Mesenchymal stem cell (in vitro differentiated cells and primary cell): Measurements from ENCODE around the gene KIAA1328.

Source experiments
- DNase-seq: peaks from one replicate; pipeline ENCODE4 v3.0.0-alpha.2; 2013
- H2AFZ ChIP-seq: one replicate; pipeline ENCODE4 v1.6.1; 2013; ENCODE audit warnings: low read depth, mild to moderate bottlenecking, control low read depth, inconsistent platforms, low read length, moderate library complexity
- H2AK5ac ChIP-seq: 2 replicates; pipeline ENCODE4 v1.6.1; 2013; ENCODE audit warnings: low read length, moderate library complexity, mild to moderate bottlenecking, inconsistent platforms; ENCODE audit not compliant: severe bottlenecking
- H2BK120ac ChIP-seq: one replicate; pipeline ENCODE4 v1.6.1; 2013; ENCODE audit warnings: low read depth, mild to moderate bottlenecking, inconsistent platforms, low read length, moderate library complexity
- H2BK12ac ChIP-seq, 2 experiments: one replicate each; pipeline ENCODE4 v1.6.1; 2013; ENCODE audit warnings: inconsistent platforms in 2 of 2, low read length in 2 of 2, mild to moderate bottlenecking in 2 of 2, moderate library complexity in 2 of 2, control low read depth in 1 of 2
- H2BK15ac ChIP-seq: one replicate; pipeline ENCODE4 v1.6.1; 2013; ENCODE audit warnings: mild to moderate bottlenecking, low read depth, inconsistent platforms; ENCODE audit not compliant: poor library complexity, severe bottlenecking
- H2BK5ac ChIP-seq: 2 replicates; pipeline ENCODE4 v1.6.1; 2013; ENCODE audit warnings: low read depth, mild to moderate bottlenecking, low read length, control low read depth, inconsistent platforms; ENCODE audit not compliant: poor library complexity, severe bottlenecking
- H3K14ac ChIP-seq, 2 experiments: one replicate each; pipeline ENCODE4 v1.6.1; 2013; ENCODE audit warnings: inconsistent platforms in 2 of 2, low read length in 2 of 2, control low read depth in 1 of 2, mild to moderate bottlenecking in 1 of 2, moderate library complexity in 1 of 2
- H3K18ac ChIP-seq, 2 experiments: one replicate each; pipeline ENCODE4 v1.6.1; 2013; ENCODE audit warnings: inconsistent platforms in 2 of 2, low read length in 2 of 2, control low read depth in 1 of 2, low read depth in 1 of 2, mild to moderate bottlenecking in 1 of 2
- H3K23ac ChIP-seq, 2 experiments: one replicate each; pipeline ENCODE4 v1.6.1; 2013; ENCODE audit warnings: inconsistent platforms in 2 of 2, low read length in 2 of 2, mild to moderate bottlenecking in 2 of 2, moderate library complexity in 2 of 2, control low read depth in 1 of 2
- H3K27ac ChIP-seq: 2 replicates; pipeline ENCODE4 v1.5.1; 2013; ENCODE audit warnings: mild to moderate bottlenecking, moderate library complexity, low read length, control low read depth, inconsistent platforms; ENCODE audit not compliant: poor library complexity, severe bottlenecking
- H3K27me3 ChIP-seq, 2 experiments: 2 replicates each; pipeline versions ENCODE4 v1.6.1 to v1.7.0; 2013; ENCODE audit warnings: low read length in 2 of 2, mild to moderate bottlenecking in 2 of 2, moderate library complexity in 2 of 2, control low read depth in 1 of 2, inconsistent platforms in 1 of 2; ENCODE audit not compliant: control insufficient read depth in 1 of 2, insufficient read depth in 1 of 2
- H3K36me3 ChIP-seq, 2 experiments: 2 replicates each; pipeline versions ENCODE4 v1.6.1 to v1.7.0; 2013; ENCODE audit warnings: low read length in 2 of 2, control low read depth in 1 of 2, inconsistent platforms in 1 of 2, low read depth in 1 of 2, mild to moderate bottlenecking in 1 of 2; ENCODE audit not compliant: insufficient read depth in 2 of 2, control insufficient read depth in 1 of 2
- H3K4ac ChIP-seq, 2 experiments: one replicate each; pipeline ENCODE4 v1.6.1; 2013; ENCODE audit warnings: inconsistent platforms in 2 of 2, low read length in 2 of 2, mild to moderate bottlenecking in 2 of 2, moderate library complexity in 2 of 2, control low read depth in 1 of 2, low read depth in 1 of 2
- H3K4me1 ChIP-seq: 2 replicates; pipeline ENCODE4 v1.6.1; 2013; ENCODE audit warnings: low read depth, low read length, control low read depth; ENCODE audit not compliant: control insufficient read depth, insufficient read depth
- H3K4me2 ChIP-seq: 2 replicates; pipeline ENCODE4 v1.6.1; 2013; ENCODE audit warnings: low read length, mild to moderate bottlenecking, inconsistent platforms; ENCODE audit not compliant: poor library complexity, severe bottlenecking
- H3K4me3 ChIP-seq, 2 experiments: 2 replicates each; pipeline versions ENCODE4 v1.5.1 to v1.7.0; 2013; ENCODE audit warnings: low read length in 2 of 2, mild to moderate bottlenecking in 2 of 2, control low read depth in 1 of 2, low read depth in 1 of 2; ENCODE audit not compliant: insufficient read depth in 1 of 2
- H3K79me1 ChIP-seq: replicated peaks from 2 replicates; pipeline ENCODE4 v1.6.1; 2013; ENCODE audit warnings: mild to moderate bottlenecking, control low read depth, low read length, inconsistent platforms; ENCODE audit not compliant: poor library complexity, severe bottlenecking
- H3K9ac ChIP-seq: 2 replicates; pipeline ENCODE4 v1.7.0; 2013; ENCODE audit warnings: mild to moderate bottlenecking, low read length, moderate library complexity
- H3K9me3 ChIP-seq: 2 replicates; pipeline ENCODE4 v1.7.0; 2013; ENCODE audit warnings: mild to moderate bottlenecking, low read length; ENCODE audit not compliant: control insufficient read depth
- H4K8ac ChIP-seq: one replicate; pipeline ENCODE4 v1.6.1; 2013; ENCODE audit warnings: inconsistent platforms, mild to moderate bottlenecking, low read length, moderate library complexity
- H4K91ac ChIP-seq: one replicate; pipeline ENCODE4 v1.6.1; 2013; ENCODE audit warnings: mild to moderate bottlenecking, low read length, inconsistent platforms
- WGBS: methylation state at CpG from one replicate; pipeline ENCODE4 v1.1.7; 2013; ENCODE audit warnings: mixed read lengths; 5-methylcytosine and 5-hydroxymethylcytosine counted together

Gene KIAA1328

DNA sequence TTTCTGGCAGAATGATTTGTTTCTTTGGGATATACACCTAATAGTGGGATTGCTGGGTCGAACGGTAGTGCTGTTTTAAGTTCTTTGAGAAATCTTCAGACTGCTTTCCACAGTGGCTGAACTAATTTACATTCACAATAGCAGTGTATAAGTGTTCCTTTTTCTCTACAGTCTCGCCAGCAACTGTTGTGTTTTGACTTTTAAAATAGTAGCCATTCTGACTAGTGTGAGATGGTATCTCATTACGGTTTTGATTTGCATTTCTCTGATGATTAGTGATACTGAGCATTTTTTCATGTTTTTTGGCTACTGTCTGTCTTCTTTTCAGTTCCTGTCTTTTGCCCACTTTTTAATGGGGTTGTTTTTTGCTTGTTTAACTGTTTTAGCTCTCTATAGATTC is 306.2 kb downstream of the KIAA1328 start:
- Histone ChIP-seq H2AK5ac (no peak overlapping the region), H3K9ac (no peak overlapping the region), H3K27ac (no peak overlapping the region), H3K4ac (no peak overlapping the region), H2BK12ac (no peak overlapping the region), H3K14ac (no peak overlapping the region), H3K27me3 (no peaks in the 10 kb centered on the region), H2AFZ (no peak overlapping the region), H4K91ac (no peak overlapping the region), H4K8ac (no peak overlapping the region), H3K18ac (no peak overlapping the region), H3K9me3 (no peaks in the 10 kb centered on the region), H3K4me3 (no peak overlapping the region), H2BK15ac (no peak overlapping the region), H3K36me3 (no peaks in the 10 kb centered on the region), H2BK120ac (no peak overlapping the region), H2BK5ac (no peak overlapping the region), H3K4me1 (no peaks in the 10 kb centered on the region), H3K79me1 (no peaks in the 10 kb centered on the region), H3K23ac (no peak overlapping the region), H3K4me2 (no peak overlapping the region)
- WGBS, result 88% methylated on average over 2 of the region's 4 CpGs
- DNase-seq, result no peak

DNA sequence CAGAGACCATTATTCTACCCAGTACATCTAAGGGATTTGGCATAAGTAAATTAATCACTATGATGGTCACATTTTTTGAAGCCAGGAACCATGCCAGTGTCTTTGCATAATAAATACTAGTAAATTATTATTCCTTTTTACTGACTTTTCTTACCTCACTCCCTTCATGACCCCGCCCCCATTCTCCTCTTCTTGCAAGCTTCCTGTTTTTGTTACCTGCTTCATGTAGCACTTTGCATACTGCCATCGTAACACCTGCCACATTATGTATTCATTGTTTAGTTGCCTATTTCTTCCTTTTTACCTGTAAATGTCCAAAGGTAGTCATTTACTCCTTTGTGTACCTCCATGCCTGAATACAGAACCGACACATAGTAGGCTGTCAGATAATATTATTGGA is 309.5 kb downstream of the KIAA1328 start:
- H3K9me3 ChIP-seq, result no peaks in the 10 kb centered on the region
- no peaks in the 10 kb centered on the region for H3K4me1 ChIP-seq
- no peak overlapping the region for H3K4me2 ChIP-seq
- no peak overlapping the region for H3K14ac ChIP-seq
- no peak overlapping the region for H2BK15ac ChIP-seq
- no peak overlapping the region for H4K8ac ChIP-seq
- H3K23ac ChIP-seq, result no peak overlapping the region
- H3K4ac ChIP-seq, result no peak overlapping the region
- no peak overlapping the region for H2BK120ac ChIP-seq
- H3K4me3 ChIP-seq, result no peak overlapping the region
- no peak overlapping the region for H4K91ac ChIP-seq
- H2BK12ac ChIP-seq, result no peak overlapping the region
- H3K18ac ChIP-seq, result no peak overlapping the region
- no peak overlapping the region for H2AK5ac ChIP-seq
- H3K79me1 ChIP-seq, result peaks cover 2% of the 10 kb centered on the region
- H2AFZ ChIP-seq, result no peak overlapping the region
- H3K27ac ChIP-seq, result no peak overlapping the region
- no peaks in the 10 kb centered on the region for H3K36me3 ChIP-seq
- DNase-seq, result no peak
- no peak overlapping the region for H2BK5ac ChIP-seq
- WGBS, result 85% methylated on average over 2 of the region's 3 CpGs
- no peaks in the 10 kb centered on the region for H3K27me3 ChIP-seq
- H3K9ac ChIP-seq, result no peak overlapping the region

DNA sequence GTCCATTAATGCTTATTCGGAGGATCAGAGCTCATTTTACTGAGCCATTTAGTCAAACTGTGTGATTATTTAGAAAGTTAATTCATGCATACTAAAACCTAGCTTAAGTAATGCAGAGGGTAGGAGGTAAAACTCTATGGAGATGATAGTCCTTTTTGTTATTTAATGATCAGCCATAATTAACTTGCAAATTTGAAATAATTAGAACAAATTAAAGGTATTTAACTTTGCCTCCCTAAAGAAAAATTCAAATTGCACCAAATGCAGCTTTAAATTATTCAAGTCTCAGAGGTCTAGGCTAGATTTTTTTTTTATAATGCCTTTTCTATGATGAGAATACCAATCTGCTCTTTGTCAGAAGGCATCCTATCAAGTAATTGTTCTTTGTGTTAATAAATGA is 310.9 kb downstream of the KIAA1328 start:
- Histone ChIP-seq H2BK12ac (no peak overlapping the region), H3K27me3 (no peaks in the 10 kb centered on the region), H3K4ac (no peak overlapping the region), H3K23ac (no peak overlapping the region), H4K91ac (no peak overlapping the region), H3K4me1 (no peaks in the 10 kb centered on the region), H2BK15ac (no peak overlapping the region), H3K4me2 (no peak overlapping the region), H3K18ac (no peak overlapping the region), H3K9ac (no peak overlapping the region), H3K27ac (no peak overlapping the region), H3K9me3 (no peaks in the 10 kb centered on the region), H4K8ac (no peak overlapping the region), H3K36me3 (no peaks in the 10 kb centered on the region), H2BK120ac (no peak overlapping the region), H2AK5ac (no peak overlapping the region), H3K14ac (no peak overlapping the region), H2AFZ (no peak overlapping the region), H2BK5ac (no peak overlapping the region), H3K79me1 (peaks cover 2% of the 10 kb centered on the region), H3K4me3 (no peak overlapping the region)
- DNase-seq, result no peak
- WGBS, result 100% methylated on average over 1 of the region's 1 CpG

DNA sequence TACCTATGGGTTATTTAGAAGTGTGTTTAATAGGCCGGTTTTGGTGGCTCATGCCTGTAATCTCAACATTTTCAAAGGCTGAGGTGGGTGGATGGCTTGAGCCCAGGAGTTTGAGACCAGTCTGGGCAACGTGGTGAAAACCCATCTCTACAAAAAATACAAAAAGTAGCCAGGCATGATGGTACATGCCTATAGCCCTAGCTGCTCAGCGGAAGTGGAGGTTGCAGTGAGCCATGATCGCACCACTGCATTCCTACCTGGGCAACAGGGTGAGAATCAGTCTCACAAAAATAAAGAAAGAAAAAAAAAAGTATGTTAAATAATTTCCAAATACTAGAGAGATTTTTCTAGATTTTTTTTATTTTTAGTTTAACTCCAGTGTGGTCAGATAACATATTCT is 316.0 kb downstream of the KIAA1328 start:
- no peak overlapping the region for H3K18ac ChIP-seq
- H3K4me2 ChIP-seq, result no peak overlapping the region
- H3K4me3 ChIP-seq, result no peak overlapping the region
- H2BK15ac ChIP-seq, result no peak overlapping the region
- H2BK12ac ChIP-seq, result no peak overlapping the region
- H4K91ac ChIP-seq, result no peak overlapping the region
- H3K4me1 ChIP-seq, result no peaks in the 10 kb centered on the region
- no peaks in the 10 kb centered on the region for H3K36me3 ChIP-seq
- no peak overlapping the region for H4K8ac ChIP-seq
- no peak overlapping the region for H3K27ac ChIP-seq
- DNase-seq, result no peak
- no peak overlapping the region for H2AK5ac ChIP-seq
- no peaks in the 10 kb centered on the region for H3K27me3 ChIP-seq
- H3K9ac ChIP-seq, result no peak overlapping the region
- H3K23ac ChIP-seq, result no peak overlapping the region
- 78% methylated on average over 2 of the region's 4 CpGs for WGBS
- H3K79me1 ChIP-seq, result peaks cover 2% of the 10 kb centered on the region
- no peak overlapping the region for H3K4ac ChIP-seq
- H3K9me3 ChIP-seq, result no peaks in the 10 kb centered on the region
- H2AFZ ChIP-seq, result no peak overlapping the region
- H2BK120ac ChIP-seq, result no peak overlapping the region
- H2BK5ac ChIP-seq, result no peak overlapping the region
- H3K14ac ChIP-seq, result no peak overlapping the region
